HEK293 (cell line): ENCODE data around the gene CEPT1.

Experiments used
- CTCF ChIP-seq: fragments of 450-650 bp; formaldehyde crosslinking; IDR thresholded peaks from 2 replicates; pipeline ENCODE4 v1.5.1; 2016; ENCODE audit warnings: missing biosample characterization, missing genetic modification characterization
- REST ChIP-seq: fragments of 450-650 bp; formaldehyde crosslinking; IDR thresholded peaks from 2 replicates; pipeline ENCODE4 v1.5.1; 2016; ENCODE audit warnings: missing biosample characterization, missing genetic modification characterization
- SP7 ChIP-seq: fragments of 450-650 bp; formaldehyde crosslinking; IDR thresholded peaks from 2 replicates; pipeline ENCODE4 v1.5.1; 2016; ENCODE audit warnings: missing biosample characterization, missing genetic modification characterization
- YY1 ChIP-seq: fragments of 450-650 bp; formaldehyde crosslinking; IDR thresholded peaks from 2 replicates; pipeline ENCODE4 v1.5.1; 2018; ENCODE audit warnings: missing biosample characterization, missing genetic modification characterization
- ZBTB11 ChIP-seq: fragments of 450-650 bp; formaldehyde crosslinking; conservative IDR thresholded peaks from 2 replicates; pipeline ENCODE4 v1.5.1; 2016; ENCODE audit warnings: low read depth, missing biosample characterization, missing genetic modification characterization
- ZNF140 ChIP-seq: fragments of 450-650 bp; formaldehyde crosslinking; IDR thresholded peaks from 2 replicates; pipeline ENCODE4 v1.5.1; 2016; ENCODE audit warnings: missing biosample characterization, missing genetic modification characterization
- ZNF174 ChIP-seq: fragments of 450-650 bp; formaldehyde crosslinking; IDR thresholded peaks from 2 replicates; pipeline ENCODE4 v1.5.0; 2017; ENCODE audit warnings: missing biosample characterization, mild to moderate bottlenecking, missing genetic modification characterization
- ZNF280D ChIP-seq: fragments of 450-650 bp; formaldehyde crosslinking; IDR thresholded peaks from 2 replicates; pipeline ENCODE4 v1.5.1; 2016; ENCODE audit warnings: missing biosample characterization, missing genetic modification characterization
- ZNF292 ChIP-seq: fragments of 450-650 bp; formaldehyde crosslinking; IDR thresholded peaks from 2 replicates; pipeline ENCODE4 v1.5.1; 2016; ENCODE audit warnings: low read depth, missing biosample characterization, missing genetic modification characterization, borderline replicate concordance
- ZNF561 ChIP-seq: fragments of 450-650 bp; IDR thresholded peaks from 2 replicates; pipeline ENCODE4 v1.5.1; 2018; ENCODE audit warnings: missing biosample characterization, missing genetic modification characterization, borderline replicate concordance

GRCh38 chr1:111110197-111110899, 29.7 kb upstream of the CEPT1 start:
- TF ChIP-seq REST (tag by site-specific recombination), result no peak
- TF ChIP-seq ZNF561 (tag by site-specific recombination), result no peak
- no peak for TF ChIP-seq YY1
- TF ChIP-seq ZNF292 (tag by site-specific recombination), result no peak
- TF ChIP-seq ZNF280D (tag by site-specific recombination), result no peak
- TF ChIP-seq CTCF, result no peak
- no peak for TF ChIP-seq SP7 (tag by site-specific recombination)
- no peak for TF ChIP-seq ZNF174
- TF ChIP-seq ZBTB11 (tag by site-specific recombination), result no peak
- TF ChIP-seq ZNF140 (tag by site-specific recombination), result no peak
